Measurements from ENCODE around the gene RASSF8.

Gene RASSF8

GRCh38 chr12:25962932-25963525 is 4.5 kb downstream of the RASSF8 start:
- no peak for DNase-seq

- no peak for DNase-seq
Measured at GRCh38 chr12:25965682-25966081, 7.2 kb downstream of the RASSF8 start.

- no peak for DNase-seq
Measured at GRCh38 chr12:25970082-25970481, 11.6 kb downstream of the RASSF8 start.

GRCh38 chr12:25970916-25971653 is 12.6 kb downstream of the RASSF8 start:
- no peak for DNase-seq

GRCh38 chr12:25971654-25972041 is 13.2 kb downstream of the RASSF8 start:
- no peak for DNase-seq

DNA sequence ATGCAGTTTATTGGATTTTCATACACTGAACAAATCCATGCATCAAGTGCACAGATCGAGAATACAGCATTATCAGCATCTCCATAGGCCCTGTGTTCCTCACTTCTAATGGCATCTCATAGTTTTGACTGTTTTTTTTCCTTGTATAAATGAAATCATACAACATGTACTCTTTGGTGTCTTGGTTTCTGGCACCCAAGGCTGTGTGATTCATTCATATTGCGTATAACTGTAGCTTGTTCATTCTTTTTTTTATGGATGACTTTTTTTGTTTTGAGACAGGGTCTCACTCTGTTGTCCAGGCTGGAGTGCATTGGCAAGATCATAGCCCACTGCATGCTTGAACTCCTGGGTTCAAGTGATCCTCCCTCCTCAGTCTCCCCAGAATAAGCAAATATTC is 14.3 kb downstream of the RASSF8 start:
- no peak for DNase-seq

GRCh38 chr12:25975179-25975578 is 16.7 kb downstream of the RASSF8 start:
- no peak for DNase-seq

DNA sequence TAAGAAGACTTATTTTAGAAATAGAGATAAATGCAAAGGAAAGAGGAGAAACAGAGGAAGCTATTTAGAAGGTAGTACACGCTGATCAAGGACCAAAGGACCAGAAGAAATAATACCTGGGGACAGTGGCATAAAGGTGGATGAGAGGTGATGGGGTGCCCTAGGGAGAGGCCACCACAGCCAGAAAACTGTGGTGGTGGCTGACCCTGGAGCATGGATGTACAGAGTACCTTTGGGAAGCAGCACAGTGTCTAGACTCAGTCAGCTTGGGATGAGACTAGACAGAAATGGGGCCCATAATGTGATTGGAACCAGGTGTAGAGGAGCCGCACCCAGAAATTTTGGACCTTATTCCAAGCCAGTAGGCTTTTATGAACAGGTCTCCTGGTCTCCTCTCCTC is 17.2 kb downstream of the RASSF8 start:
- no peak for DNase-seq

DNA sequence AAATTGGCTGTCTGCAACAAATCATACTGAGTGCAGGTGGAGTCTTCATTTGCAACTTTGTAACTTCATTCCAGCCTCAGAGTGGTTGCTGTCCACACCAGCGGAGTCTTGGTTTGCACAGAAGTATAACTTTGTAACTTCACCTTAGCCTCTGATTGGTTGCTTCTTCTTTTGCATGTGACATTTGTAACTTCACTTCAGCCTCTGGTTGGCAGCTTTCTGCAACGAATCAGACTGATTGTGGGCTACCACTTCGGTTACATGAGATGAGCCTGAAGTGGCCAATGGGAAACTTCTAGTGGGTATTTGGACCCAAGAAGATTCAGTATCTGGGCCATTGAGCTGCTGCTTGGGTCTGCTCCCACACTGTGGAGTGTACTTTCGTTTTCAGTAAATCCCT is 17.8 kb downstream of the RASSF8 start:
- no peak for DNase-seq

DNA sequence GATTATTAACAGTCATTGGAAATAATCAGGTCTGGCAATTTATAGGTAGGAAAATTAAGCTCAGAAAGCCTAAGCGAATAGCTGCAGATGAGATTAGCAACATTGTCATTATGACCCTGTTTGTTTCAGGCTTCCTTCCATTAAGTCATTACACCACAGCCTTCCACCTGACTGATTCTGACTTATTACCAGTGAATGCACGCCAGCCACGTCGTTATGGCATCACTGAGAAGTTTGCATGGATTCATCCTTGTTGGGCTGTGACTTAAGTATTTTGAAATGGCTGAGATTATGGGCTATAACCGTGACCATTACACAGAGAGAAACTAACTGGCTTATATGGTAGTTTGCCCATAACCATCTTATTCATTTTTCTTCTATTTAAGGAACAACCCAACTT is 18.6 kb downstream of the RASSF8 start:
- no peak for DNase-seq

- DNase-seq, result no peak
Measured at GRCh38 chr12:25979059-25979458, 20.6 kb downstream of the RASSF8 start.

DNA sequence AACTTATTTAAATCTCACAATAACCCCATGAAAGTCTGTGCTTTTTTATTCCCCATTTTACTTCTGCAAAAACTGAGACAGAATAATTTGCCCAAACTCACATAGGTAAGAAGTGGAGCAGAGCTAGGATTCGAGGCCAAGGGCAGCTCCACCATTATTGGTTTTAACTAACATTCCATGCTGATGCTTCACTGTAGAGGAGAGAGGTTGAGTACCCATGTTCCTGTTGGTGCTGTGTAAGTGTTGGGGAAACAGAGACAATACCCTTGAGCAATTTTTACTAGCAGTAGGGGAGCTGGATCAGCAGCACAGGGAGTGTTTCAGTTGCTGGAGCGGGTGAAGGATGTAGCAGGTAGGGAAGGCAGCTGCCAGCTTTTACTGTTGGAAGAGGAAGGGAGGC is 21.1 kb downstream of the RASSF8 start:
- DNase-seq, result no peak

- no peak for DNase-seq
Measured at GRCh38 chr12:25980035-25980434, 21.6 kb downstream of the RASSF8 start.

DNA sequence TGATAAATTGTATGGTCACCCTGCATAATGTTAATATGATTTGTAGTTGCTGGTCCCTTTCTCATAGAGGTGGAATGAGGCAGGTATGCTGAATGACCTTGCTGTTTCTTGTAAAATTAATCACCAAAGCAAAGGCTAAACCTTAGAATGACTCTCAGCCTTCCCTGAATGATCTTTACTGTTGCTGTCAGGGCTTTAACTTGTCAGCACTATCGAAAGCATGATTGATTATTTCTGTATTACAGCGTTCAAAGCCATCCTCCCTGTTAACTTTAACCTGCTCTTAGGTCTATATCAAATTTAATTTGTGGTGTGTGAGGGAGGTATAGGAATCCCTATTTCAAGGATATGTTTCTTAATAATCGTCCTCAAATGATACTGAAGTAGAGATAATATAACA is 23.1 kb downstream of the RASSF8 start:
- no peak for DNase-seq

- no peak for DNase-seq
Measured at GRCh38 chr12:25982416-25982815, 23.9 kb downstream of the RASSF8 start.

DNA sequence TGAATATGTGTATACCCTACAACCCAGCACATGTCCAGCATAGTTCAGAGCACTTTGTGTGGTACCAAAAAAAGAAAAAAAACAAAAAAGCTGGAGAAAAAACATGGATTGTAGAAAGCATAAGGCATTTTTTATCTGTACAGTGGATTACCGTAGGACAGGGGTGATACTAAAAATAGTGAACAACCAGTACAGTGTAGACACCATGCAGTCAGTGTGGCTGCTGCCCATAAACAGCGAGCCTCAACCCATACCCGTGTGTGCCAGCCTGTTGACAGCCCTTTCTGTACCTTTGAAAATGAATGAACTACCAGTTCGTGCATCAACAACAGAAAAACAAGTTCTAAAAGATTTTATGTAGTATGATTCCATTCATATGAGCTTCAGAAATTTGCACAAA is 25.1 kb downstream of the RASSF8 start:
- no peak for DNase-seq

GRCh38 chr12:25984759-25985158 is 26.3 kb downstream of the RASSF8 start:
- no peak for DNase-seq

GRCh38 chr12:25985316-25986175 is 27.1 kb downstream of the RASSF8 start:
- no peak for DNase-seq

- DNase-seq, result no peak
Measured at GRCh38 chr12:25986180-25986579, 27.7 kb downstream of the RASSF8 start.

GRCh38 chr12:25988505-25988904 is 30.0 kb downstream of the RASSF8 start:
- no peak for DNase-seq

- no peak for DNase-seq
Measured at GRCh38 chr12:25990495-25990894, 32.0 kb downstream of the RASSF8 start.

DNA sequence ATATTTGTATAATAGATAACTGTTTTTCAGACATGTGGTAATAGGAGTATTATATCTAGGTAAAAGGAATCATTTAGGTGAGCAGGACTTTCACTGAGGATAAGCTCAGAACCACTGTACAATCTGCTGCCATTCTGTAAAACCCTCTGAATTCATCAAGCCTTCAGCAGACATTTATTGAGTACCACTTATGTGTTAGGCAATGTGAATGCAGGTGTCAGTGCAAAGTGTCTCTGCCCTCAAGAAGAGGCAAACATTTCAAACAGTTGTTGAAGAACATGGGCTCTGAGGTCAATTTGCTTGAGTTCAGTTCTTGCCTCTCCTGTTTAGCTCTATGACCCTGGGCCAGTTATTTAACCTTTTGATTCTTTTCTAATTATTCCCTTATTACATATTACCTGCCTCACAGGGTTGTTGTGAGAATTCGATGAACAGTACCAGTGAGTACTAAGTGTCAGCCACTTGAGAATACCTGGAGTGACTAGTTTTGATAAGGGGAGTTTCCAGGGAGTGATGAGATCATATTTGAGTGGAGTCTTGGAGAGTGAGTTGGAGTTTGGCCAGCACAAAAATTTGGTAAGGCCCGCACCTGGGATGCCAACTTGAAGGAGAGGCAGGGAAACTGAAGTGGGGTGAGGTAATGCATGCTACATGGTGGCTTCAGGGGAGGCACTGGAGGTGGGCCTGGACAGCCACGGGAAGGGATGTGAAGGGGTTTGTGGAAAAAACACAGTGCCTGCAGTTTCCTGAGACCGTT is 33.7 kb downstream of the RASSF8 start:
- DNase-seq, result no peak
